ENCODE data around the gene SLC30A2. TPM values are rescaled to one million over a fixed set of nuclear protein-coding genes. Genes with fewer than 3 reads are reported as not detected.

The SLC30A2 gene
- total and polyA plus RNA-seq, 9 of the 15 experiments (the other 6 are each of a cell fraction or from before 2014, with no cell fraction given) = 0.01 to 0.18 (median 0.06) TPM; not detected in 3

GRCh38 chr1:26070963-26071342 lies 25.0 kb upstream of the SLC30A2 start (continued):
- TF ChIP-seq NFRKB (IDR thresholded peaks at IDR 0.05; ENCODE audit: low read depth) (peak; percentile 15; the same call in 1 of the 2 replicates), ZNF140 (CRISPR knock-in tag; IDR thresholded peaks at IDR 0.05) (no peak), RBM15 (IDR thresholded peaks at IDR 0.05; ENCODE audit: insufficient read depth, low read length) (no peak), TFE3 (CRISPR knock-in tag; IDR thresholded peaks at IDR 0.05) (no peak), LCOR (CRISPR knock-in tag; IDR thresholded peaks at IDR 0.05) (no peak), POLR2G (IDR thresholded peaks at IDR 0.05; ENCODE audit: low read depth, low read length) (no peak), SRSF9 (IDR thresholded peaks at IDR 0.05; ENCODE audit: borderline replicate concordance, low read depth, low read length) (no peak)

GRCh38 chr1:26070296-26070962 lies 24.5 kb upstream of the SLC30A2 start:
- Histone ChIP-seq H3K27ac (ENCODE audit: extremely low read depth, low read depth, low read length) (peak overlapping the region; percentile 97), H3K4me2 (ENCODE audit: insufficient read depth, low read length) (peak overlapping the region; percentile 71), H3K9me1 (ENCODE audit: control insufficient read depth, insufficient read depth, low read length) (no peaks in the 10 kb centered on the region), H3K79me2 (ENCODE audit: control insufficient read depth, insufficient read depth, low read length) (no peaks in the 10 kb centered on the region), H3K4me1 (replicated peaks in 1 of 2; ENCODE audit: control insufficient read depth in 2 of 2, insufficient read depth in 2 of 2, low read length in 2 of 2) (peaks cover 56 to 69% of the 10 kb centered on the region in 2 experiments), H3K27me3 (ENCODE audit: control insufficient read depth in 2 of 2, insufficient read depth in 2 of 2, low read length in 2 of 2) (no peaks in the 10 kb centered on the region), H3K4me3 (no peak overlapping the region), H3K9ac (ENCODE audit: insufficient read depth in 1 of 2, low read depth in 2 of 2, low read length in 2 of 2) (peak overlapping the region in 1 of 2 experiments; percentile 73; a peak in 2 of 4 replicates), H3K36me3 (ENCODE audit: control insufficient read depth, insufficient read depth, low read length) (no peaks in the 10 kb centered on the region), H3K9me3 (replicated peaks; ENCODE audit: control insufficient read depth, insufficient read depth, low read depth, low read length) (no peaks in the 10 kb centered on the region), H4K20me1 (replicated peaks; ENCODE audit: control insufficient read depth, insufficient read depth, low read length) (no peaks in the 10 kb centered on the region), H2AFZ (ENCODE audit: low read depth, low read length) (peak overlapping the region; percentile 91)
- intact Hi-C loops (cut with micrococcal nuclease) (loop anchor here (1.0 to 2.0 kb wide), 2 partner anchors 26 to 34 kb away; no protein-coding TSS in a partner anchor), in situ Hi-C loops (cut with MboI) (no loop called here)
- CTCF ChIA-PET (ENCODE audit: low intra/inter-chr PET ratio) = no interaction called here
- peak; percentile 99 for FAIRE-seq
- DNase-seq (ENCODE audit: extremely low read depth in 1 of 4, low spot score in 3 of 4) = peak; percentile 96 to 98 (median 97)
- ATAC-seq = peak; percentile 95
- no TSS peak for BruUV-seq (replicated peaks)
- 3% methylated on average over 4 of the region's 4 CpGs for WGBS (ENCODE audit: insufficient coverage, low coverage, missing lambda C conversion rate)
- POLR2A ChIA-PET = interaction anchor here (0.6 to 2.1 kb wide), 21 partner anchors 8 to 214 kb away, joined by 3 to 33 read pairs (median 4); no protein-coding TSS in a partner anchor
- TF ChIP-seq STAT6 (CRISPR knock-in tag; IDR thresholded peaks at IDR 0.05) (peak; percentile 63; the same call in 1 of the 2 replicates), MNT (conservative IDR thresholded peaks at IDR 0.05) (peak; percentile 36 to 76), RNF2 (IDR thresholded peaks at IDR 0.05) (peak; percentile 97), PPARD (CRISPR knock-in tag; IDR thresholded peaks at IDR 0.05) (no peak), THRA (IDR thresholded peaks at IDR 0.05) (no peak), ARHGAP35 (IDR thresholded peaks at IDR 0.05; ENCODE audit: partially characterized antibody) (no peak)
